Measurements from ENCODE around the gene RBM14. TPM values are rescaled to one million over a fixed set of nuclear protein-coding genes. Genes with fewer than 3 reads are reported as not detected.
"Not testable (repeated sequence)": the region's sequence is repeated elsewhere in the genome, so short reads cannot be mapped to it uniquely, and the experiment has no call there.

The RBM14 gene
- total RNA-seq, 1 experiment from 2014 or later = 27.4 TPM

GRCh38 chr11:66619080-66619554 lies 2.7 kb downstream of the RBM14 start:
- Histone ChIP-seq H3K36me3 (peaks cover 71% of the 10 kb centered on the region), H3K9me3 (no peaks in the 10 kb centered on the region), H3K27me3 (no peaks in the 10 kb centered on the region), H3K4me3 (peak overlapping the region; percentile 91)
- no peak for DNase-seq

GRCh38 chr11:66624450-66624849 lies 8.0 kb downstream of the RBM14 start:
- Histone ChIP-seq H3K4me3 (no peak overlapping the region), H3K36me3 (peaks cover 99% of the 10 kb centered on the region), H3K9me3 (no peaks in the 10 kb centered on the region), H3K27me3 (no peaks in the 10 kb centered on the region)
- no peak for DNase-seq

- Histone ChIP-seq H3K4me3 (no peak overlapping the region), H3K36me3 (peaks cover 99% of the 10 kb centered on the region), H3K9me3 (no peaks in the 10 kb centered on the region), H3K27me3 (no peaks in the 10 kb centered on the region)
- DNase-seq = no peak
Measured at GRCh38 chr11:66625041-66625751, 8.8 kb downstream of the RBM14 start.

- no peak overlapping the region for H3K4me3 ChIP-seq
- H3K36me3 ChIP-seq = peaks cover 99% of the 10 kb centered on the region
- no peak for DNase-seq
- no peaks in the 10 kb centered on the region for H3K9me3 ChIP-seq
- H3K27me3 ChIP-seq = no peaks in the 10 kb centered on the region
Measured at GRCh38 chr11:66625752-66626149, 9.3 kb downstream of the RBM14 start.

GRCh38 chr11:66626382-66626781 lies 10.0 kb downstream of the RBM14 start:
- H3K4me3 ChIP-seq = no peak overlapping the region
- no peak for DNase-seq
- no peaks in the 10 kb centered on the region for H3K27me3 ChIP-seq
- peaks cover 93% of the 10 kb centered on the region for H3K36me3 ChIP-seq
- H3K9me3 ChIP-seq = no peaks in the 10 kb centered on the region

- no peak for DNase-seq
- H3K4me3 ChIP-seq = no peak overlapping the region
- no peaks in the 10 kb centered on the region for H3K9me3 ChIP-seq
- no peaks in the 10 kb centered on the region for H3K27me3 ChIP-seq
- H3K36me3 ChIP-seq = peaks cover 90% of the 10 kb centered on the region
Measured at GRCh38 chr11:66626926-66627325, 10.5 kb downstream of the RBM14 start.

- Histone ChIP-seq H3K36me3 (peaks cover 90% of the 10 kb centered on the region), H3K9me3 (no peaks in the 10 kb centered on the region), H3K4me3 (no peak overlapping the region), H3K27me3 (no peaks in the 10 kb centered on the region)
- no peak for DNase-seq
Measured at GRCh38 chr11:66628061-66628603, 11.7 kb downstream of the RBM14 start.

- H3K4me3 ChIP-seq = no peak overlapping the region
- no peaks in the 10 kb centered on the region for H3K9me3 ChIP-seq
- peaks cover 88% of the 10 kb centered on the region for H3K36me3 ChIP-seq
- H3K27me3 ChIP-seq = no peaks in the 10 kb centered on the region
- DNase-seq = no peak
Measured at GRCh38 chr11:66629356-66629755, 12.9 kb downstream of the RBM14 start.

- no peak for DNase-seq
- Histone ChIP-seq H3K4me3 (no peak overlapping the region), H3K9me3 (no peaks in the 10 kb centered on the region)
Measured at GRCh38 chr11:66631883-66632282, 15.5 kb downstream of the RBM14 start.

GRCh38 chr11:66632952-66633351 lies 16.5 kb downstream of the RBM14 start:
- Histone ChIP-seq H3K36me3 (peaks cover 71% of the 10 kb centered on the region), H3K9me3 (no peaks in the 10 kb centered on the region), H3K4me3 (no peak overlapping the region), H3K27me3 (no peaks in the 10 kb centered on the region)
- no peak for DNase-seq

More at GRCh38 chr11:66631883-66632282, 15.5 kb downstream of the RBM14 start:
- H3K27me3 ChIP-seq = no peaks in the 10 kb centered on the region
- H3K36me3 ChIP-seq = peaks cover 71% of the 10 kb centered on the region

- Histone ChIP-seq H3K9me3 (no peaks in the 10 kb centered on the region), H3K36me3 (peaks cover 75% of the 10 kb centered on the region), H3K27me3 (no peaks in the 10 kb centered on the region), H3K4me3 (no peak overlapping the region)
- DNase-seq = no peak
Measured at GRCh38 chr11:66636411-66636810, 20.0 kb downstream of the RBM14 start.

- DNase-seq = no peak
- peak overlapping the region; percentile 79 for H3K4me3 ChIP-seq
- H3K9me3 ChIP-seq = no peaks in the 10 kb centered on the region
- H3K36me3 ChIP-seq = peaks cover 77% of the 10 kb centered on the region
- H3K27me3 ChIP-seq = no peaks in the 10 kb centered on the region
Measured at GRCh38 chr11:66637557-66638176, 21.2 kb downstream of the RBM14 start.

- H3K36me3 ChIP-seq = peaks cover 77% of the 10 kb centered on the region
Measured at GRCh38 chr11:66638177-66639065, 22.0 kb downstream of the RBM14 start, which contains the start of gene RBM4. RBM4 (plus strand) TSS chr11:66638703; CDS start chr11:66639712, 1,009 bp downstream.

GRCh38 chr11:66639066-66639813 lies 22.8 kb downstream of the RBM14 start:
- no peaks in the 10 kb centered on the region for H3K27me3 ChIP-seq
- DNase-seq = no peak
- H3K36me3 ChIP-seq = peaks cover 80% of the 10 kb centered on the region
- H3K9me3 ChIP-seq = no peaks in the 10 kb centered on the region
- peak overlapping the region; percentile 79 for H3K4me3 ChIP-seq

More at GRCh38 chr11:66638177-66639065, 22.0 kb downstream of the RBM14 start, which contains the start of gene RBM4:
- DNase-seq = peak; percentile 99
- Histone ChIP-seq H3K4me3 (peak within 1 kb of the TSS; percentile 79), H3K27me3 (no peaks in the 10 kb centered on the region), H3K9me3 (no peaks in the 10 kb centered on the region)

GRCh38 chr11:66639814-66640340 lies 23.4 kb downstream of the RBM14 start:
- Histone ChIP-seq H3K4me3 (peak overlapping the region; percentile 79), H3K36me3 (peaks cover 80% of the 10 kb centered on the region)
- H3K9me3 ChIP-seq, DNase-seq, H3K27me3 ChIP-seq: not testable (repeated sequence)

GRCh38 chr11:66641834-66642233 lies 25.4 kb downstream of the RBM14 start:
- H3K27me3 ChIP-seq = no peaks in the 10 kb centered on the region
- H3K36me3 ChIP-seq = peaks cover 96% of the 10 kb centered on the region
- DNase-seq = no peak
- H3K4me3 ChIP-seq = peak overlapping the region; percentile 1; the same call in 1 of the 2 replicates
- no peaks in the 10 kb centered on the region; the same call in 1 of the 2 replicates for H3K9me3 ChIP-seq

All from MG63 (cell line).